GM23338 (cell line): Measurements from ENCODE around the gene CYP2J2. TPM values are rescaled to one million over a fixed set of nuclear protein-coding genes. Genes with fewer than 3 reads are reported as not detected.

Experiments
- ATAC-seq: fragments of 200-7000 bp; cut with Tn5 transposase; 3 replicates; pipeline ENCODE4 v1.9.1; 2020
- DNase-seq: peaks from one replicate; pipeline ENCODE4 v3.0.0-alpha.2; 2015; ENCODE audit warnings: low spot score
- H2AFZ ChIP-seq: fragments of 200-600 bp; sonication (generic); 2 replicates; pipeline ENCODE4 v1.8.0; 2016; ENCODE audit warnings: antibody characterized with exemption, mild to moderate bottlenecking, moderate library complexity
- H3F3A ChIP-seq: fragments of 200-600 bp; sonication (generic); replicated peaks from 2 replicates; pipeline ENCODE4 v1.8.0; 2017; ENCODE audit warnings: antibody characterized with exemption, mixed run types, low read depth
- H3K27ac ChIP-seq: fragments of 200-600 bp; sonication (generic); 2 replicates; pipeline ENCODE4 v1.6.1; 2016; ENCODE audit warnings: low read depth
- H3K27me3 ChIP-seq: fragments of 200-600 bp; sonication (generic); 2 replicates; pipeline ENCODE4 v1.8.0; 2016; ENCODE audit warnings: mild to moderate bottlenecking, mixed run types, moderate library complexity; ENCODE audit not compliant: insufficient read depth
- H3K36me3 ChIP-seq: fragments of 200-600 bp; sonication (generic); 2 replicates; pipeline ENCODE4 v1.8.0; 2016; ENCODE audit warnings: mild to moderate bottlenecking; ENCODE audit not compliant: insufficient read depth
- H3K4me1 ChIP-seq: fragments of 200-600 bp; sonication (generic); 2 replicates; pipeline ENCODE4 v1.8.0; 2016; ENCODE audit warnings: mild to moderate bottlenecking, moderate library complexity; ENCODE audit not compliant: insufficient read depth
- H3K4me2 ChIP-seq: fragments of 200-600 bp; sonication (generic); 2 replicates; pipeline ENCODE4 v1.7.1; 2017; ENCODE audit warnings: mixed run types
- H3K4me3 ChIP-seq: fragments of 200-600 bp; sonication (generic); 2 replicates; pipeline ENCODE4 v1.6.1; 2016; ENCODE audit warnings: mixed run types
- H3K79me2 ChIP-seq: fragments of 200-600 bp; sonication (generic); replicated peaks from 2 replicates; pipeline ENCODE4 v1.8.0; 2017; ENCODE audit warnings: mild to moderate bottlenecking; ENCODE audit not compliant: insufficient read depth
- H3K9me2 ChIP-seq: fragments of 200-600 bp; sonication (generic); 2 replicates; pipeline ENCODE4 v1.8.0; 2017; ENCODE audit not compliant: insufficient read depth
- H4K20me1 ChIP-seq: fragments of 200-600 bp; sonication (generic); replicated peaks from 2 replicates; pipeline ENCODE4 v1.8.0; 2017; ENCODE audit warnings: mild to moderate bottlenecking; ENCODE audit not compliant: insufficient read depth
- H3K27ac Mint-ChIP-seq: 2 replicates; pipeline ENCODE4 v1.8.0; 2020; ENCODE audit warnings: inconsistent platforms, mild to moderate bottlenecking, moderate library complexity, mixed read lengths
- H3K27me3 Mint-ChIP-seq: 3 replicates; pipeline ENCODE4 v1.8.0; 2022; ENCODE audit warnings: low read depth, mild to moderate bottlenecking, moderate library complexity, mixed read lengths, inconsistent platforms; ENCODE audit not compliant: insufficient read depth, poor library complexity
- H3K36me3 Mint-ChIP-seq: 3 replicates; pipeline ENCODE4 v1.8.0; 2021; ENCODE audit warnings: low read depth, mild to moderate bottlenecking, inconsistent platforms, moderate library complexity, mixed read lengths
- H3K4me1 Mint-ChIP-seq: 3 replicates; pipeline ENCODE4 v1.8.0; 2020; ENCODE audit warnings: mild to moderate bottlenecking, inconsistent platforms, mixed read lengths
- H3K4me3 Mint-ChIP-seq: 3 replicates; pipeline ENCODE4 v1.8.0; 2021; ENCODE audit warnings: moderate library complexity, mild to moderate bottlenecking, inconsistent platforms, mixed read lengths
- H3K9me3 Mint-ChIP-seq: 3 replicates; pipeline ENCODE4 v1.8.0; 2020; ENCODE audit warnings: moderate library complexity, mild to moderate bottlenecking, inconsistent platforms, mixed read lengths
- CREB1 ChIP-seq: fragments of 250-450 bp; sonication (Bioruptor Pico); IDR thresholded peaks from 2 replicates; pipeline ENCODE4 v1.5.0; 2020; ENCODE audit warnings: low read depth, mild to moderate bottlenecking, moderate library complexity
- EZH2 ChIP-seq: fragments of 200-600 bp; sonication (generic); IDR thresholded peaks from one replicate; pipeline ENCODE4 v1.8.0; 2017; ENCODE audit warnings: antibody characterized with exemption, mild to moderate bottlenecking, low read depth; ENCODE audit not compliant: unreplicated experiment
- EZH2phosphoT487 ChIP-seq: fragments of 200-600 bp; sonication (generic); IDR thresholded peaks from one replicate; pipeline ENCODE4 v1.8.1; 2018; ENCODE audit warnings: antibody characterized with exemption; ENCODE audit not compliant: unreplicated experiment
- JUNB ChIP-seq: IDR thresholded peaks from one replicate; pipeline ENCODE4 v1.6.1; 2016; ENCODE audit warnings: antibody characterized with exemption; ENCODE audit not compliant: unreplicated experiment
- NANOG ChIP-seq: IDR thresholded peaks from 2 replicates; pipeline ENCODE4 v1.6.1; 2016; ENCODE audit warnings: antibody characterized with exemption, borderline replicate concordance
- POLR2AphosphoS5 ChIP-seq: IDR thresholded peaks from 2 replicates; pipeline ENCODE4 v1.6.1; 2016; ENCODE audit warnings: antibody characterized with exemption, low read depth
- STAT1 ChIP-seq: IDR thresholded peaks from one replicate; pipeline ENCODE4 v1.6.1; 2016; ENCODE audit warnings: antibody characterized with exemption; ENCODE audit not compliant: unreplicated experiment
- ZNF114 ChIP-seq: fragments of 250-450 bp; sonication (Bioruptor Pico); IDR thresholded peaks from 2 replicates; pipeline ENCODE4 v1.5.0; 2020; ENCODE audit warnings: mild to moderate bottlenecking, moderate library complexity
- ZNF331 ChIP-seq: fragments of 250-450 bp; sonication (Bioruptor Pico); IDR thresholded peaks from 2 replicates; pipeline ENCODE4 v1.5.0; 2020; ENCODE audit warnings: low read depth, mild to moderate bottlenecking, moderate library complexity
- polyA plus RNA-seq: library from polyadenylated mRNA; unstranded; fragments of >200 nt; fragmentation: Nextera tagmentation; extraction: Ambion mirVana; gene quantifications from 2 replicates; pipeline ENCODE4 v1.2.1, GENCODE V29; 2016
- total RNA-seq: library from RNA; depleted of rRNA; stranded (reverse); fragments of >200 nt; shearing (Covaris generic); gene quantifications from 2 replicates; pipeline ENCODE4 v1.2.3, GENCODE V29; 2014
- TF ChIP-seq, protein P1 (sequence below): fragments of 250-450 bp; sonication (Bioruptor Pico); IDR thresholded peaks from 2 replicates; pipeline ENCODE4 v1.5.0; 2020; ENCODE audit warnings: mild to moderate bottlenecking, moderate library complexity
- TF ChIP-seq, protein P2 (sequence below): IDR thresholded peaks from one replicate; pipeline ENCODE4 v1.6.1; 2018; ENCODE audit warnings: antibody characterized with exemption; ENCODE audit not compliant: unreplicated experiment
- TF ChIP-seq, protein P3 (sequence below): IDR thresholded peaks from 2 replicates; pipeline ENCODE4 v1.6.1; 2016; ENCODE audit warnings: antibody characterized with exemption
- TF ChIP-seq, protein P4 (sequence below), 2 experiments: fragments of 200-600 bp in 1 of 2; sonication (generic) in 1 of 2; conservative IDR thresholded peaks; 2 replicates each; pipeline versions ENCODE4 v1.5.1 to v1.6.1; 2016 to 2017; ENCODE audit warnings: antibody characterized with exemption in 2 of 2, low read depth in 2 of 2, mild to moderate bottlenecking in 2 of 2, moderate library complexity in 1 of 2

Gene CYP2J2
- total and polyA plus RNA-seq, 2 experiments from 2014 or later, result 1.4 to 1.5 TPM

DNA sequence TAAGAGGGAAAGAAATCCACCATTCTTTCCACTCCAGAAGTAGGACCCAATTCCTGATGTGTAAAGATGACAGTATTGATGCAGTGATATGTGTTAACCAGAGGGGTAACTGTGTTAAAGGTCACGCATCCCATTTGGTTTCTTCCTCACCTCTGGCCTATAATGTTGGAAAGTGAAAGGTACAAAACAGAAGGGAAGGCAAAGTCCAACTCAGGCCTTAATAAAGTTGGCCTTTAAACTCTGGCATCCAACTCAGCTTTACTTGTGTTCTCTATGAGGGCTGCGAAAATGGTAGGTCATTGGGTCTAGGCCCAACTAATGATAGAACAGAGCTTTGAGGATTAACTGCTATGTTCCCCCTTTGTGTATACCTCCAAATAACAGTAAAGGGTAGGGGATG, 17.9 kb downstream of the CYP2J2 start:
- Histone ChIP-seq H3K27me3 (no peaks in the 10 kb centered on the region), H3F3A (no peaks in the 10 kb centered on the region), H3K27ac (no peak overlapping the region), H3K79me2 (no peaks in the 10 kb centered on the region), H2AFZ (no peak overlapping the region), H3K4me2 (no peak overlapping the region), H3K36me3 (no peaks in the 10 kb centered on the region), H4K20me1 (no peaks in the 10 kb centered on the region; the same call in 1 of the 2 replicates), H3K9me2 (peaks cover 4% of the 10 kb centered on the region; the same call in 1 of the 2 replicates), H3K4me3 (no peak overlapping the region), H3K4me1 (peaks cover 10% of the 10 kb centered on the region)
- TF ChIP-seq CREB1 (no peak), EZH2phosphoT487 (no peak), ZNF114 (CRISPR knock-in tag) (no peak), POLR2AphosphoS5 (no peak), EZH2 (no peak), JUNB (no peak), ZNF331 (CRISPR knock-in tag) (no peak), NANOG (no peak), STAT1 (no peak)
- TF ChIP-seq, protein P1, sequence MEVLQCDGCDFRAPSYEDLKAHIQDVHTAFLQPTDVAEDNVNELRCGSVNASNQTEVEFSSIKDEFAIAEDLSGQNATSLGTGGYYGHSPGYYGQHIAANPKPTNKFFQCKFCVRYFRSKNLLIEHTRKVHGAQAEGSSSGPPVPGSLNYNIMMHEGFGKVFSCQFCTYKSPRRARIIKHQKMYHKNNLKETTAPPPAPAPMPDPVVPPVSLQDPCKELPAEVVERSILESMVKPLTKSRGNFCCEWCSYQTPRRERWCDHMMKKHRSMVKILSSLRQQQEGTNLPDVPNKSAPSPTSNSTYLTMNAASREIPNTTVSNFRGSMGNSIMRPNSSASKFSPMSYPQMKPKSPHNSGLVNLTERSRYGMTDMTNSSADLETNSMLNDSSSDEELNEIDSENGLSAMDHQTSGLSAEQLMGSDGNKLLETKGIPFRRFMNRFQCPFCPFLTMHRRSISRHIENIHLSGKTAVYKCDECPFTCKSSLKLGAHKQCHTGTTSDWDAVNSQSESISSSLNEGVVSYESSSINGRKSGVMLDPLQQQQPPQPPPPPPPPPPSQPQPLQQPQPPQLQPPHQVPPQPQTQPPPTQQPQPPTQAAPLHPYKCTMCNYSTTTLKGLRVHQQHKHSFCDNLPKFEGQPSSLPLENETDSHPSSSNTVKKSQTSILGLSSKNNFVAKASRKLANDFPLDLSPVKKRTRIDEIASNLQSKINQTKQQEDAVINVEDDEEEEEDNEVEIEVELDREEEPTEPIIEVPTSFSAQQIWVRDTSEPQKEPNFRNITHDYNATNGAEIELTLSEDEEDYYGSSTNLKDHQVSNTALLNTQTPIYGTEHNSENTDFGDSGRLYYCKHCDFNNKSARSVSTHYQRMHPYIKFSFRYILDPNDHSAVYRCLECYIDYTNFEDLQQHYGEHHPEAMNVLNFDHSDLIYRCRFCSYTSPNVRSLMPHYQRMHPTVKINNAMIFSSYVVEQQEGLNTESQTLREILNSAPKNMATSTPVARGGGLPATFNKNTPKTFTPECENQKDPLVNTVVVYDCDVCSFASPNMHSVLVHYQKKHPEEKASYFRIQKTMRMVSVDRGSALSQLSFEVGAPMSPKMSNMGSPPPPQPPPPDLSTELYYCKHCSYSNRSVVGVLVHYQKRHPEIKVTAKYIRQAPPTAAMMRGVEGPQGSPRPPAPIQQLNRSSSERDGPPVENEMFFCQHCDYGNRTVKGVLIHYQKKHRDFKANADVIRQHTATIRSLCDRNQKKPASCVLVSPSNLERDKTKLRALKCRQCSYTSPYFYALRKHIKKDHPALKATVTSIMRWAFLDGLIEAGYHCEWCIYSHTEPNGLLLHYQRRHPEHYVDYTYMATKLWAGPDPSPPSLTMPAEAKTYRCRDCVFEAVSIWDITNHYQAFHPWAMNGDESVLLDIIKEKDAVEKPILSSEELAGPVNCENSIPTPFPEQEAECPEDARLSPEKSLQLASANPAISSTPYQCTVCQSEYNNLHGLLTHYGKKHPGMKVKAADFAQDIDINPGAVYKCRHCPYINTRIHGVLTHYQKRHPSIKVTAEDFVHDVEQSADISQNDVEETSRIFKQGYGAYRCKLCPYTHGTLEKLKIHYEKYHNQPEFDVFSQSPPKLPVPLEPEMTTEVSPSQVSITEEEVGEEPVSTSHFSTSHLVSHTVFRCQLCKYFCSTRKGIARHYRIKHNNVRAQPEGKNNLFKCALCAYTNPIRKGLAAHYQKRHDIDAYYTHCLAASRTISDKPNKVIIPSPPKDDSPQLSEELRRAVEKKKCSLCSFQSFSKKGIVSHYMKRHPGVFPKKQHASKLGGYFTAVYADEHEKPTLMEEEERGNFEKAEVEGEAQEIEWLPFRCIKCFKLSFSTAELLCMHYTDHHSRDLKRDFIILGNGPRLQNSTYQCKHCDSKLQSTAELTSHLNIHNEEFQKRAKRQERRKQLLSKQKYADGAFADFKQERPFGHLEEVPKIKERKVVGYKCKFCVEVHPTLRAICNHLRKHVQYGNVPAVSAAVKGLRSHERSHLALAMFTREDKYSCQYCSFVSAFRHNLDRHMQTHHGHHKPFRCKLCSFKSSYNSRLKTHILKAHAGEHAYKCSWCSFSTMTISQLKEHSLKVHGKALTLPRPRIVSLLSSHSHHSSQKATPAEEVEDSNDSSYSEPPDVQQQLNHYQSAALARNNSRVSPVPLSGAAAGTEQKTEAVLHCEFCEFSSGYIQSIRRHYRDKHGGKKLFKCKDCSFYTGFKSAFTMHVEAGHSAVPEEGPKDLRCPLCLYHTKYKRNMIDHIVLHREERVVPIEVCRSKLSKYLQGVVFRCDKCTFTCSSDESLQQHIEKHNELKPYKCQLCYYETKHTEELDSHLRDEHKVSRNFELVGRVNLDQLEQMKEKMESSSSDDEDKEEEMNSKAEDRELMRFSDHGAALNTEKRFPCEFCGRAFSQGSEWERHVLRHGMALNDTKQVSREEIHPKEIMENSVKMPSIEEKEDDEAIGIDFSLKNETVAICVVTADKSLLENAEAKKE, result no peak
- TF ChIP-seq, protein P2, sequence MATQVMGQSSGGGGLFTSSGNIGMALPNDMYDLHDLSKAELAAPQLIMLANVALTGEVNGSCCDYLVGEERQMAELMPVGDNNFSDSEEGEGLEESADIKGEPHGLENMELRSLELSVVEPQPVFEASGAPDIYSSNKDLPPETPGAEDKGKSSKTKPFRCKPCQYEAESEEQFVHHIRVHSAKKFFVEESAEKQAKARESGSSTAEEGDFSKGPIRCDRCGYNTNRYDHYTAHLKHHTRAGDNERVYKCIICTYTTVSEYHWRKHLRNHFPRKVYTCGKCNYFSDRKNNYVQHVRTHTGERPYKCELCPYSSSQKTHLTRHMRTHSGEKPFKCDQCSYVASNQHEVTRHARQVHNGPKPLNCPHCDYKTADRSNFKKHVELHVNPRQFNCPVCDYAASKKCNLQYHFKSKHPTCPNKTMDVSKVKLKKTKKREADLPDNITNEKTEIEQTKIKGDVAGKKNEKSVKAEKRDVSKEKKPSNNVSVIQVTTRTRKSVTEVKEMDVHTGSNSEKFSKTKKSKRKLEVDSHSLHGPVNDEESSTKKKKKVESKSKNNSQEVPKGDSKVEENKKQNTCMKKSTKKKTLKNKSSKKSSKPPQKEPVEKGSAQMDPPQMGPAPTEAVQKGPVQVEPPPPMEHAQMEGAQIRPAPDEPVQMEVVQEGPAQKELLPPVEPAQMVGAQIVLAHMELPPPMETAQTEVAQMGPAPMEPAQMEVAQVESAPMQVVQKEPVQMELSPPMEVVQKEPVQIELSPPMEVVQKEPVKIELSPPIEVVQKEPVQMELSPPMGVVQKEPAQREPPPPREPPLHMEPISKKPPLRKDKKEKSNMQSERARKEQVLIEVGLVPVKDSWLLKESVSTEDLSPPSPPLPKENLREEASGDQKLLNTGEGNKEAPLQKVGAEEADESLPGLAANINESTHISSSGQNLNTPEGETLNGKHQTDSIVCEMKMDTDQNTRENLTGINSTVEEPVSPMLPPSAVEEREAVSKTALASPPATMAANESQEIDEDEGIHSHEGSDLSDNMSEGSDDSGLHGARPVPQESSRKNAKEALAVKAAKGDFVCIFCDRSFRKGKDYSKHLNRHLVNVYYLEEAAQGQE, result no peak
- TF ChIP-seq, protein P3, sequence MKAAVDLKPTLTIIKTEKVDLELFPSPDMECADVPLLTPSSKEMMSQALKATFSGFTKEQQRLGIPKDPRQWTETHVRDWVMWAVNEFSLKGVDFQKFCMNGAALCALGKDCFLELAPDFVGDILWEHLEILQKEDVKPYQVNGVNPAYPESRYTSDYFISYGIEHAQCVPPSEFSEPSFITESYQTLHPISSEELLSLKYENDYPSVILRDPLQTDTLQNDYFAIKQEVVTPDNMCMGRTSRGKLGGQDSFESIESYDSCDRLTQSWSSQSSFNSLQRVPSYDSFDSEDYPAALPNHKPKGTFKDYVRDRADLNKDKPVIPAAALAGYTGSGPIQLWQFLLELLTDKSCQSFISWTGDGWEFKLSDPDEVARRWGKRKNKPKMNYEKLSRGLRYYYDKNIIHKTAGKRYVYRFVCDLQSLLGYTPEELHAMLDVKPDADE, result no peak
- TF ChIP-seq, protein P4, sequence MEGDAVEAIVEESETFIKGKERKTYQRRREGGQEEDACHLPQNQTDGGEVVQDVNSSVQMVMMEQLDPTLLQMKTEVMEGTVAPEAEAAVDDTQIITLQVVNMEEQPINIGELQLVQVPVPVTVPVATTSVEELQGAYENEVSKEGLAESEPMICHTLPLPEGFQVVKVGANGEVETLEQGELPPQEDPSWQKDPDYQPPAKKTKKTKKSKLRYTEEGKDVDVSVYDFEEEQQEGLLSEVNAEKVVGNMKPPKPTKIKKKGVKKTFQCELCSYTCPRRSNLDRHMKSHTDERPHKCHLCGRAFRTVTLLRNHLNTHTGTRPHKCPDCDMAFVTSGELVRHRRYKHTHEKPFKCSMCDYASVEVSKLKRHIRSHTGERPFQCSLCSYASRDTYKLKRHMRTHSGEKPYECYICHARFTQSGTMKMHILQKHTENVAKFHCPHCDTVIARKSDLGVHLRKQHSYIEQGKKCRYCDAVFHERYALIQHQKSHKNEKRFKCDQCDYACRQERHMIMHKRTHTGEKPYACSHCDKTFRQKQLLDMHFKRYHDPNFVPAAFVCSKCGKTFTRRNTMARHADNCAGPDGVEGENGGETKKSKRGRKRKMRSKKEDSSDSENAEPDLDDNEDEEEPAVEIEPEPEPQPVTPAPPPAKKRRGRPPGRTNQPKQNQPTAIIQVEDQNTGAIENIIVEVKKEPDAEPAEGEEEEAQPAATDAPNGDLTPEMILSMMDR (conservative IDR thresholded peaks at IDR 0.05; ENCODE audit: low read depth in 2 of 2), result no peak
- no peak overlapping the region for H3K4me3 Mint-ChIP-seq
- H3K4me1 Mint-ChIP-seq, result peaks cover 7% of the 10 kb centered on the region; the same call in 1 of the 3 replicates
- DNase-seq, result no peak
- H3K27ac Mint-ChIP-seq, result no peak overlapping the region
- no peaks in the 10 kb centered on the region for H3K9me3 Mint-ChIP-seq
- no peak for ATAC-seq
- no peaks in the 10 kb centered on the region for H3K27me3 Mint-ChIP-seq
- H3K36me3 Mint-ChIP-seq, result no peaks in the 10 kb centered on the region
